ENCODE results near the gene LRRTM2.
"Not testable (repeated sequence)": the region's sequence is repeated elsewhere in the genome, so short reads cannot be mapped to it uniquely, and the experiment has no call there.

The LRRTM2 gene

DNA sequence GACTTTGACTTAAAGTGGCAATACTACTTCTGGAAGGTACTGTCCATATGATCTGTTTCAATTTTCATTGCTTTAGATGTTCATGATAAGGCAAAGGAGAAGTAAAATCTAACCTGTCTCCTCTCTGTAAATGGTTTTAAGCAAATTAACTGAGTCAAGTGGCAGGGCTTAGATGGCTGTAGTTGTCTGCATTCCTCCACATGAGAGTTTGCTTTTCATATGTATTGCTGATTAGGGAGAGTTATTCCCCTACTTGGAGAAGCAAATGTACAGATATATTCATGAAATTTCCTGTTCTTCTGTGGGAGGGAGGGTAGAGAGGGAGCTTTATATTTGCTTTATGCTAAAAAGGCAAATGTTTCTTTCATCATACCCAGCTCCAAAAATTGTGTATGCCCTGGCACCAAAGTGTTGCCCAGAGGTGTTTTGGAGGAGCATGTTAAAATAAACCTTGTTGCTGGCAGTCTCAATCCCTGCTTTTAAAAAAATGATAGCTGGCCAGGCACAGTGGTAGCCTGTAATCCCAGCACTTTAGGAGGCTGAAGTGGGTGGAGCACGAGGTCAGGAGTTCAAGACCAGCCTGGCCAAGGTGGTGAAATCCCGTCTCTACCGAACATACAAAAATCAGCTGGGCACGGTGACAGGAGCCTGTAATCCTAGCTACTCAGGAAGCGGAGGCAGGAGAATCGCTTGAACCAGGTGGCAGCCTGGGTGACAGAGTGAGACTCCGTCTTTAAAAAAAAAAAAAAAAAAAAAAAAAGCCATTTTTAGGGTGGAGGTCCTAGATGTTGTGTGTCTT lies 3.5 kb upstream of the LRRTM2 start:
- no peak for DNase-seq

DNA sequence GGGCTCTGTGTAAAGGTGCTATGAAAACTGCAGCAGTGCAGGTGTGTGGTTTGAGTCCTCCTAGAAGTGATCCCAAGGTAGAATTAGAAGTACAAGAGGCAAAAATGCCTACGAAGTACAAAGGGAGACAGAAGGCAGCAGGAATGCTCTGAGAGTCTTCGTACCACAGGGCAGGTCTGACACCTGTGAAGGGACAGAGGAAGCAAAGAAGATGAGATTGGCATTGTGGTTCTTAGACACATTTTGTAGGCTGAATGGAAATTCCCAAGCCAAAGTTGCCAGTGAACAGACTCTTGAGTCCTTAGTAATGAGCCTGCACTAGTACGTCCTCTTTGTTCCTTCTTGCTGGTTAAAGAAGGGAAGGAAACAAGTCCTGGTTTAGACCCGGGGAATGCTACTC lies 1.7 kb upstream of the LRRTM2 start:
- DNase-seq = no peak

- DNase-seq = no peak
Measured at GRCh38 chr5:138875946-138876345, 811 bp upstream of the LRRTM2 start.

DNA sequence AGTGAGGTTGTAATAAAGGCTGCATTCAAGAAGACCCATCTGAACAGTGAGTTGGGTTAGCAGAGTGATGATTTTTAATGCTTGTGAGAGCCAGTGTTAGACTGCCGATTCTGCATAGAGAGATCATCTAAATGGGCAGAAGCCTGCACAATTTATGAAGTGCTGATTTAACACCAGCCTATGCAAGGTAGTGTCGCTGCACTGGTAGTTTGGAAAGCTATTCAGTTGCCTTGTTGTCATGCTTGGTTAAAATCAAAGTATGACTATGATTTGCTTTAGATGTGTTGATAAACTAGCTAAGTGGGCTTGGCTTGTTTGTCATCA lies 379 bp upstream of the LRRTM2 start:
- no peak for DNase-seq

GRCh38 chr5:138874241-138874640 lies 894 bp downstream of the LRRTM2 start:
- DNase-seq = no peak

DNA sequence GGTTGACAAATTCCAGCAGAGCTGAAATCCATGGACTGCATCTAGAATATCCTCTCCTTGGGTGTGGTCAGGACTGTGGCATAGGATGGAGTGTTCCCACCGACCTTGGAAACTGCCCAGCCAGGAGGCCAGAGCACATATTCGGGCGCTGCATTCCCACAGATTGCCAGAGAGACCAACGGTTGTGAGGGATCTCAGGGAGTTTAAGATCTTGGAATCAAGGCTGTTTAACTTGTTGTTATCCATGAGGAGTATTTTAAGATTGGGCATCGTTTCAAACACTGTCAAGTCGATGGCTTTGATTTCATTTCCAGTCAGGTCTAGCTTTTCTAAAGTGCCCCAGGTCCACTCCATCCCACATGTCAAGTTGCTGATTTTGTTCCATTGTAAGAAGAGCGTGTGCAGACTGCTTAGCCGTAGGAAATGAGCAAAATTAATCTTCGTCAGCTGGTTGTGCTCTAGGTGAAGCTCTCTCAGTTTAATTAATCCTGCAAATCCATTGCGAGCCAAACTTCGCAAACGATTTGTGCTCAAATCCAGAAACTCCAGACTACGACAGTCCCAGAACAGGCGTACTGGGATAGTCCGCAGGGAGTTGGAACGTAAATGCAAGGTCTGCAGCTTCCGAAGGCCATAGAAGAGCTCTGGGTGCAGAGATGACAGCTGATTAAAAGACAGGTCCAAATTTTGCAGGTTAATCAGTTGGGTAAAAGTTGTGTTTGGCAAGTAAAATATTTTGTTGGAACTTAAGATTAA lies 1.5 kb downstream of the LRRTM2 start:
- DNase-seq = no peak

- no peak for DNase-seq
Measured at GRCh38 chr5:138872841-138873465, 2.2 kb downstream of the LRRTM2 start.

- DNase-seq = no peak
Measured at GRCh38 chr5:138870611-138871010, 4.5 kb downstream of the LRRTM2 start.

GRCh38 chr5:138869763-138870500 lies 5.2 kb downstream of the LRRTM2 start:
- no peak for DNase-seq

DNA sequence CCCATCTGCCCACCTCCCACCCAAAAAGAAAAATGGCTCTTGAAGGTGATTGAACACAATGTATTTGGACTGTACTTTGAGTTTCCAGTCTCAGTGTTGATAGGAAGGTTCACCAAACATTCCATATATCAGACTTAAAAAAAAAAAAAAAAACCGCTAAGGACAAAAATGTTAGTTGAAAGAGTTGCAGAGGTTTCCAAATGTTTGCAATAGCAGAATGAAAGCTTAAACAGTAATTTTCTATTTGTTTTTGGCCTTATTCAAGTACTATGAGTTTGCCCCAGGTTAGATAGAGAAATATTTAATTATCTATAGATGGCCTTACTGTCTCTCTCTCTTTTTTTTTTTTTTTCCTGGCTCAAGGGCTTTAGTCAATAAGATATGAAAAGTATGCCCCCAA lies 6.1 kb downstream of the LRRTM2 start:
- no peak for DNase-seq

GRCh38 chr5:138867011-138867410 lies 8.1 kb downstream of the LRRTM2 start:
- no peak for DNase-seq

- DNase-seq = no peak
Measured at GRCh38 chr5:138853132-138853531, 22.0 kb downstream of the LRRTM2 start.

DNA sequence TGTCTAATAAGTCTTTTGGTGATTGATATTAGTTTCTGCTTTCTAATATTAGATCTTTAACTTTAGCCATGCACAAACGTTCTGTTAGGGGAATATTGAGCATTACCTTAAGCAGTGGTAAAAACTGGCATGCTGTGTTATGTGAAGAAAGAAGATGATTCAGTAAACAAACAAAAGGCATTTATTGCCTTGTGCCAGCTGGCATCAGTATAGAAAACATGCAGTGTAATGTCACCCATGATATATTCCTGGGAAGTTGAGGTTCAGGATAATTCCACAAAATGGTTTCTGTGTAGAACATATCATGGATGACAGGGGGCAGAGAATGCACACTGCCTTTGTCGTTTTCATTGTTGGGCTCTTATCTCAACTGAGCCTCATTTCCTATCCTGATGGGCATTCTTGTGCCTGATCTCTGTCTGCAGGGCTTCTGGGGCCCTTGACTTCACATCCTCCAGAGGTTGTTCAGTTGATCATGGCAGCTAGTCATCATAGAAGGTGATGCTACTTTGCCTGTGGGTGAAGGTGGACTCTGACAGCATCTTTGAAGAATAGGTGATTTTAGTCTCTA lies 24.2 kb downstream of the LRRTM2 start:
- no peak for DNase-seq

GRCh38 chr5:138849882-138850281 lies 25.3 kb downstream of the LRRTM2 start:
- DNase-seq = no peak

DNA sequence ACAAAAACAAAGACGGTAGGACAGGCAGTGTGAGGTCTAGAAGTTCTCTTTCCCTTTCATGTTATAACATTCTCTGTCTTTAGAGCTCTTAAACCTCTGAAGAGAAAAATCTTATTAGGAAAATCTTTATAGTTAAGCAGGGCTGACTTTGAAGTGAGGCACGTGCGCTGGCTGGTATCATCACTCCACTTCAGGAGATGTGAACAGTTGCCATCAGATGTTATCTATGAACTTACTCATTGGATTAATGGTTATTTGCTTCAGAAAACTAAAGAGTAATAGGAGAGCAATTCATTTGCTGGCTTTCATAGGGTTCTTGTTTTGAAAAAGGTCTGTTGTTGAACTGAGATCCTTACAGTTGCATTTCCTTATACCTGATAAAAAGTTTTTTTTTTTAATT lies 25.7 kb downstream of the LRRTM2 start:
- DNase-seq = no peak

DNA sequence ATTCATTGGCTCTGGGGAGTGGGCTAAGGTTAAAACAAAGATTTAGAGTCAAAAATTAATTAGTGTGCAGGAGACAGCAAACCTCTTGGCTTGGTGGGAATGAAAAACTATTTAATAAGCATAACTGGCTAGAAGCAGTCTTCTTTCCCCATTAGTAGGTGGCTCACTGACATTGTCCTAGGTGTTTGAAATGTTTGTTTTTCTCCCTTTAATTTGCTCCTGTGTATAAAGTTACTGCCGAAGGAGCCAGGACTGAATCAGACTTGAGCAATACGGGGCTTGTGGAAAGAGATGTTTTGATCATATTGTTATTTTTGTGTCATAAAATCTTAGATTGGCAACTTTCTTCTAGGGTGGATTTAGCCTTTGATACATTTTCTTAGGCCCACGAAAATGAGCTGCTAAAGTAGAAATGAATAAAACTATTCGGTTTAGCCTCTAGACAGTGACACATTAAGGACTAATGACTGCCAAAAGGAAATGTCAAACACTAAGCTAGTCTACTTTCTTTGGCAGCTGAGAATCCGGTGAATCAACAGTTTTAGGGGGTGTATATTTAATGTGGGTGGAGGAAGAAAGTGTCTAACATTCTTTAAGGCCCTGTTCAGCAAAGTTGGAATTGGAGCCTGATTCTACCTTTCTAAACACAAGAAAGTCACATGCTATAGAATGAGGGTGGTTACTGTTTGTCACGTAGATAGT lies 30.2 kb downstream of the LRRTM2 start:
- DNase-seq = no peak

DNA sequence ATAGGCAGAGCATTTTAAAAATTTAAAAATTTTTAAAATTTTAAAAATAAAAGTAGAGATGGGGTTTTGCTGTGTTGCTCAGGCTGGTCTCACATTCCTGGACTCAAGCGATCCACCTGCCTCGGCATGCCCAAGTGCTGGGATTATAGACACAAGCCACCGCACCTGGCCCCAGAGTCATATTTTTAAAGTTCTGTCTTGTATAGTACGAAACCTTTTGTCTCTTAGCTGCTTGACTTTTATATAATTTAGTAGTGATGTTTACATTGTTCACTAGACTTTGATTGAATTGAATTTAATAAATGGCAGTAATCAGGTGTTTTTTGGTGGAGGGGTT lies 31.0 kb downstream of the LRRTM2 start:
- no peak for DNase-seq

DNA sequence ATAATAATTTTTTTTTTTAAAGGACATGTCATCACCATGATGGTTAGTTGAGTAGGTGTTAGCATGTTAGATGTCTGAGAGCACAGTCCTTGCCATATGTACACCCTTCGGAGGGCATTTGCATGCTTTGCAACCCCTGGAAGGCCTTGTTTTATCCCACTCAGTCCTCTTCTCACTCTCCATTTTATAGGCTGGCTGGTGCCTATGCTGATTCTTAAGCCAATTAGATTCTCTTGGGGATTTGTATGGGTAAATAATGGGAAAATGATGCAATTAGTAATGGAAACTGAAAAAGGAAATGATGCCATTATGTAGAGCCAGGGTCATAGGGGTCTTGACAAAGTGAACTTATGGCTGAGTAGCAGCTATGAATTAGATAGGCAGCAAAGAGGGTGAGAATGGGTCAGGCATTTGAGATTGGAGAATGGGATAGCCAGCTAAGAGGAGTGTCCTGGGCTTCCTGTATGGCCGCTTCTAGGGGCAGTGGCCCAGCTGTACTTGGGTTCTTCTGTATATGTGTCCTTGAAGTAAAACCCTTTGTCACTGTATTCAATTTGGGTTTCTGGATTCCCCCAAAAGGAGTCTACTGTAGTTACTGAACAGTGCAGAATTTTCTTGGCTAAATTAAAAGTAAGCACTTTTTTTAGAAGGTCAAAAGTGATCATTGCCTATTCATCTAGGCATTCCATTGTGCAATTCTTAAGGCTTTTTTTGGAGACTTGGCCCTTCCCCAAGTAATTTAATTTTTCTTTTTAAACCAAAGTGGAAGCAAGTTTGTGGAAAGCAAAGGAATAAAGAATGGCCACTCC lies 31.6 kb downstream of the LRRTM2 start:
- DNase-seq = no peak

GRCh38 chr5:138841531-138841930 lies 33.6 kb downstream of the LRRTM2 start:
- no peak for DNase-seq

- no peak for DNase-seq
Measured at GRCh38 chr5:138840103-138840502, 35.0 kb downstream of the LRRTM2 start.

DNA sequence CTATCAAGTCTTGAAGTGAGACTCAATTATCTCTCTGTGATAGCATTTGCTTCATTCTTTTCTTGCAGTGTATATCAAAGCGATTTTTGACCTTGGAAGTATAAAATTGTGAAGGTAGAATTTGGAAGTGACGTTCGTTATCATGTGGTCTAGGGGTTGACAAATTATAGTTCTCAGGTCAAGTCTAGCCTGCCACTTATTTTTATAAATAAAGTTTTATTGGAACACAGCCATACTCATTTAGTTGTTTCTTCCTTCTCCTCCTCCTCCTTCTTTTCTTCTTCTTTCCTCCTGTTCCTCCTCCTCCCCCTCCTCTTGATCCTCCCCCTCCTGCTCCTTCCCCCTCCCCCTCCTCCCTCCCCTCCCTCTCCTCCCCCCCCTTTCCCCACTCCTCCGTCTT lies 38.0 kb downstream of the LRRTM2 start:
- DNase-seq = no peak

DNA sequence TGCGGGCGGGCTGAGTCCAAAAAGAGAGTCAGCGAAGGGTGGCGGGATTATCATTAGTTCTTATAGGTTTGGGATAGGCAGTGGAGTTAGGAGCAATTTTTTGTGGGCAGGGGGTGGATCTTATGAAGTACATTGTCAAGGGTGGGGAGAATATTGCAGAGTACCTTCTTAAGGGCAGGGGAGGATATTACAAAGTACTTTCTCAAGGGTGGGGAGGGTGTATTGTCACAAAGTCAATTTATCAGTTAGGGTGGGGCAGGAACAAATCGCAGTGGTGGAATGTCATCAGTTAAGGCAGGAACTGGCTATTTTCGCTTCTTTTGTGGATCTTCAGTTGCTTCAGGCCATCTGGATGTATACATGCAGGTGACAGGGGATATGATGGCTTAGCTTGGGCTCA lies 40.3 kb downstream of the LRRTM2 start:
- DNase-seq = not testable (repeated sequence)

Measured in activated CD4-positive, alpha-beta T cell treated with anti-CD3 and anti-CD28 coated beads, Interleukin-2, amount 50 U/mL, for 1 hour (primary cell).